Fibroblast of mammary gland (primary cell): Measurements from ENCODE around the gene CHM.

Experiments
- DNase-seq: peaks from one replicate; pipeline ENCODE4 v3.0.0-alpha.2; 2010; ENCODE audit warnings: low read depth
- H3K4me3 ChIP-seq: 2 replicates; pipeline ENCODE4 v1.5.1; 2011; ENCODE audit warnings: low read depth, mild to moderate bottlenecking, low read length, moderate library complexity; ENCODE audit not compliant: control insufficient read depth
- CTCF ChIP-seq: conservative IDR thresholded peaks from 2 replicates; pipeline ENCODE4 v1.5.1; 2011; ENCODE audit warnings: low read depth, low read length, inconsistent platforms; ENCODE audit not compliant: control insufficient read depth, insufficient read depth

Gene CHM

GRCh38 chrX:85865324-85865723 is 182.0 kb downstream of the CHM start:
- DNase-seq, result no peak
- no peak for TF ChIP-seq CTCF
- no peak overlapping the region for H3K4me3 ChIP-seq

GRCh38 chrX:85859426-85859825 is 187.9 kb downstream of the CHM start:
- no peak overlapping the region for H3K4me3 ChIP-seq
- no peak for DNase-seq
- TF ChIP-seq CTCF, result no peak

GRCh38 chrX:85851418-85851817 is 195.9 kb downstream of the CHM start:
- H3K4me3 ChIP-seq, result no peak overlapping the region
- peak; percentile 5 for DNase-seq
- peak; percentile 32 for TF ChIP-seq CTCF

GRCh38 chrX:85836868-85837267 is 210.5 kb downstream of the CHM start:
- DNase-seq, result peak; percentile 57
- TF ChIP-seq CTCF, result no peak
- no peak overlapping the region for H3K4me3 ChIP-seq

GRCh38 chrX:85828771-85829170 is 218.6 kb downstream of the CHM start:
- H3K4me3 ChIP-seq, result no peak overlapping the region
- TF ChIP-seq CTCF, result no peak
- DNase-seq, result no peak

GRCh38 chrX:85815203-85815751 is 232.1 kb downstream of the CHM start:
- no peak for DNase-seq
- TF ChIP-seq CTCF, result no peak

More at GRCh38 chrX:85815203-85815751, 232.1 kb downstream of the CHM start:
- H3K4me3 ChIP-seq, result no peak overlapping the region
